ENCODE measurements around the gene ZNF785.

- TF ChIP-seq CTCF (IDR thresholded peaks at IDR 0.05; ENCODE audit: low read depth, low read length) (no peak), POLR2A (IDR thresholded peaks at IDR 0.05; ENCODE audit: extremely low read depth, insufficient read length) (no peak), MAX (IDR thresholded peaks at IDR 0.05; ENCODE audit: low read depth, low read length) (no peak), MYC (IDR thresholded peaks at IDR 0.05; ENCODE audit: low read depth, low read length) (no peak)
Observed at GRCh38 chr16:30554557-30555314, 30.8 kb downstream of the ZNF785 start.

Data from NB4 (cell line).